GM12872 (cell line): ENCODE measurements around the gene SHISA7.

Source experiments
- CTCF ChIP-seq: IDR thresholded peaks from 3 replicates; pipeline ENCODE4 v1.5.1; 2011; ENCODE audit warnings: low read depth, mild to moderate bottlenecking, low read length, moderate library complexity; ENCODE audit not compliant: insufficient read depth

Gene SHISA7

DNA sequence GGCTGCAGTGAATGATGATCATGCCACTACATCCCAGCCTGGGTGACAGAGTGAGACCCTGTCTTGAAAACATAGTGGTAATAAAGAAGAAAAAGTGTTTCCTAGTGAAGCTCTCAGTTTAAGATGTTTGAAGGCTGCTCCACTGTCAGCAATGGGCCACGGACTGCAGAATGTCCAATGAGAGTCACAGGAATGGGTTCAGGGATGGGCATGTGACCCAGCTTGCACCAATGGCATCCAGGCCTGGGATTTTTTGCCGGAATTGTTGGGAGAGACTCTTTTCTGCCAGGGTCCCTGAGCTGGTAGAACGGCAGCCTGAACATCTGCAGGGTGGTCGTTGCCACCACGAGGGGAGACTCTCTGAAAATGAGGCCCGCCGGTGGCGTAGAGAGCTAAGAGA lies 6.3 kb downstream of the SHISA7 start:
- no peak for TF ChIP-seq CTCF

DNA sequence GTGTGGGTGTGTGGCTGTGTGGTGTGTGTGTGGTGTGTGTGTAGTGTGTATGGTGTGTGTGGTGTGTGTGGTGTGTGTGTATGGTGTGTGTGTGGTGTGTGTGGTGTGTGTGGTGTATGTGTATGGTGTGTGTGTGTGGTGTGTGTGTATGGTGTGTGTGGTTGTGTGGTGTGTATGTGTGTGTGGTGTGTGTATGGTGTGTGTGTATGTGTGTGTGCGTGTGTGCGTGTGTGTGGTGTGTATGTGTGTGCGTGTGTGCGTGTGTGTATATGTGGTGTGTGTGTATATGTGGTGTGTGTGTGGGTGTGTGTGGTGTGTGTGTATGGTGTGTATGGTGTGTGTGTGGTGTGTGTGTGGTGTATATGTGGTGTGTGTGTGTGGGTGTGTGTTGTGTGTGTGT lies 8.1 kb downstream of the SHISA7 start:
- no peak for TF ChIP-seq CTCF

GRCh38 chr19:55434356-55434919 lies 8.7 kb downstream of the SHISA7 start:
- no peak for TF ChIP-seq CTCF

GRCh38 chr19:55433292-55433691 lies 9.8 kb downstream of the SHISA7 start:
- TF ChIP-seq CTCF: no peak

- no peak for TF ChIP-seq CTCF
These were observed 10.7 kb downstream of the SHISA7 start for GRCh38 chr19:55432241-55432959.

DNA sequence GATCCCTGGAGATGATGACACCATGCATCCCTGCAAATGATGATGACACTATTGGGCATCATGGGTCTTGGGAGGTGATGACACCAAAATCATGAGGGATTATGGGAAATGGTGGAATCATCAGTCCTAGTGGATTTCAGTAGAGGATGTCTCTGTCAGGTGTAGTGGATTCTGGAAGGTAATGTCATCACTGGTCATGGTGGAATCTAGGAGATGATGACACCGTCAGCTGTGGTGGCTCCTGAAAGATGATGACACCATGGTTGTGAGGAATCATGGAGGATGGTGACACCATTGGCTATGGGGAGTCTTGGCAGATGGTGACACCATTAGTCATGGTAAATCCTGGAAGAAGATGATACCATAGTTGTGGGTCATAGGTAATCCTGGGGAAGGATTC lies 11.9 kb downstream of the SHISA7 start:
- TF ChIP-seq CTCF: no peak

GRCh38 chr19:55426042-55426441 lies 17.1 kb downstream of the SHISA7 start:
- TF ChIP-seq CTCF: no peak
